ENCODE data around the gene ROR1.

- TF ChIP-seq CTCF (conservative IDR thresholded peaks at IDR 0.05; ENCODE audit: low read depth, low read length) (no peak), MAFK (IDR thresholded peaks at IDR 0.05; ENCODE audit: low read depth, low read length) (no peak), POLR2A (IDR thresholded peaks at IDR 0.05; ENCODE audit: low read depth, low read length) (no peak), RFX5 (IDR thresholded peaks at IDR 0.05; ENCODE audit: low read depth, low read length) (no peak), CEBPB (IDR thresholded peaks at IDR 0.05; ENCODE audit: low read depth, low read length) (no peak), ELK1 (IDR thresholded peaks at IDR 0.05; ENCODE audit: borderline replicate concordance, low read depth, low read length) (no peak), USF2 (IDR thresholded peaks at IDR 0.05; ENCODE audit: low read depth, low read length) (no peak), RCOR1 (IDR thresholded peaks at IDR 0.05; ENCODE audit: insufficient replicate concordance, low read length) (no peak)
Measured at GRCh38 chr1:63835128-63835527, 61.3 kb downstream of the ROR1 start.
